Measurements from ENCODE around the gene HOXC11. TPM values are rescaled to one million over a fixed set of nuclear protein-coding genes. Genes with fewer than 3 reads are reported as not detected.

HOXC11 gene
- total and polyA plus RNA-seq, 4 donors = 0.38 to 4.1 TPM; not detected in 2

DNA sequence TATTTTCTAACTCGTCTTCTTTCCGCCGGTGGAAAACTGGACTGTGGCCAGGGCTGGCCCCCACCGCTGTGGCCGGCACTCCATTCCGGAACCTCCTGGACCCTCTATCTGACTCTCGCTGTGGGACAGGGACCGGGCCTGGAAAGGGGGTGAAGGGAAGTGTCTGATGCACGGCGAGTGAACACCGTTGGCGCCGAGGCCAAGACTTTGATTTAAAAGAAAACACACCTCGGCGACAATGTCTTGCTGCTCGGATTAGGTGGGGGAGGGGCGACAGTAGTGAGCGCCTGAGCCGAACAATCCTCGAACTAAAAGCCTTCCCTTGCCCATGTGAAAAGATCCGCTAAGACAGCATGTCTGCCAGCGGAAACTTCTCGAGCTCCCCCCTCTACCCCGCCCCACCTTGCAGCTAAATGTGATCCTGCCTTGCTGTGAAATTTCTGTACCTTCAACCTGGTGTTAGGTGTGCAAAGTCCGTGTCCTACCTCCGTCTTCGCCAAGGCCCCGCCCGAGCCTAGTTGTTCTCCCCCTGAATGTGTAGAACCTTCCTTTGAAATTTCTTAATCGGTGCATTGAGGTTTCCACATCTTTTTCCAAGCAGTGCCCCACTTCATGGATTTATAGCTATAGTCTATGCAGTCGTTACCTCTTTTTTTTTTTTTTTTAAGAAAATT, 2.7 kb downstream of the HOXC11 start:
- Histone ChIP-seq H3K36me3 (ENCODE audit: control insufficient read depth in 1 of 2, insufficient read depth in 2 of 2, low read length in 1 of 2) (no peaks in the 10 kb centered on the region), H3K4me1 (ENCODE audit: control insufficient read depth in 1 of 2, insufficient read depth in 2 of 2, low read length in 2 of 2) (no peaks in the 10 kb centered on the region), H3K27me3 (ENCODE audit: control insufficient read depth in 1 of 2, insufficient read depth in 2 of 2, low read length in 1 of 2) (peaks cover 0 to 3% of the 10 kb centered on the region in 2 donors), H3K27ac (ENCODE audit: low read depth in 1 of 2, low read length in 2 of 2) (no peak overlapping the region), H3K4me3 (ENCODE audit: low read length in 2 of 2) (no peak overlapping the region), H3K9me3 (ENCODE audit: control insufficient read depth, low read length) (no peaks in the 10 kb centered on the region)
- WGBS, 2 donors = 10 to 12% methylated on average over 31 of the region's 31 CpGs
- DNase-seq (no peak), ATAC-seq (ENCODE audit: low FRiP score) (no peak)
- intact Hi-C loops (cut with DNase I) = no loop called here

DNA sequence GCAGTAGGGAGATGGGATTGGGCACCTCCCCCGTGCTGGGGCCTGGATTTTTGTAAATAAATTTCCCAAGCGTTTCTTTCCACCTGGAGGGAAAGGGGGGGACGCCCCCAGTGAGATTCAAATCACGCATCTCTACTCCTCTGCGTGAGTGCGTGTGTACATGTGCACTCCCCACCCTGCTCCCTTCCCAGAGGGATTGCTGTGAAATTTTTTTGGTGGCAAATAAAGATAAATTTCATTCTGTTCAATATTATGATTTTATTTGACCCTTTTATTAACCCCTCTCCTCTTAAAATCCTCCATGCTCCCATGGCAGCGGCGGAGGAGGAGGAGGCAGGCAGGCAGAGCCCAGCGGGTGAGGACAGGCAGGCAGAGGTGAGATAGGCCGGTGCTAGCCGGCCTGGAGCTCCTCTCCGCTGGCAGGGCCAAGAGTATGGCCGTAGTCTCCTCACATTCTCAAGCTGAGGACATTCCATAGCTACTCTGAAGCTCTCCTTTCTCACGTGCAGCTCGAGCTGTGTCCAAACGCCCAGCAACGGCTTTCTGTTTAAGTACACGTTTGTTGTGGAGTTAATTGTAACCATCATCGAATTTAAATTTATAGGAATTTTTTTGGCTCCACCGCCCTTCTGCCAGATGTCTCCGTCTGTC, 3.4 kb downstream of the HOXC11 start:
- ATAC-seq (ENCODE audit: low FRiP score) (no peak), DNase-seq (no peak)
- no peak overlapping the region for H3K4me3 ChIP-seq (ENCODE audit: low read length in 2 of 2)
- H3K9me3 ChIP-seq (ENCODE audit: control insufficient read depth, low read length) = no peaks in the 10 kb centered on the region
- peaks cover 0 to 3% of the 10 kb centered on the region in 2 donors for H3K27me3 ChIP-seq (ENCODE audit: control insufficient read depth in 1 of 2, insufficient read depth in 2 of 2, low read length in 1 of 2)
- intact Hi-C loops (cut with DNase I) = no loop called here
- no peak overlapping the region for H3K27ac ChIP-seq (ENCODE audit: low read depth in 1 of 2, low read length in 2 of 2)
- H3K36me3 ChIP-seq (ENCODE audit: control insufficient read depth in 1 of 2, insufficient read depth in 2 of 2, low read length in 1 of 2) = no peaks in the 10 kb centered on the region
- H3K4me1 ChIP-seq (ENCODE audit: control insufficient read depth in 1 of 2, insufficient read depth in 2 of 2, low read length in 2 of 2) = no peaks in the 10 kb centered on the region
- 27% methylated on average over 21 of the region's 21 CpGs for WGBS, 2 donors

DNA sequence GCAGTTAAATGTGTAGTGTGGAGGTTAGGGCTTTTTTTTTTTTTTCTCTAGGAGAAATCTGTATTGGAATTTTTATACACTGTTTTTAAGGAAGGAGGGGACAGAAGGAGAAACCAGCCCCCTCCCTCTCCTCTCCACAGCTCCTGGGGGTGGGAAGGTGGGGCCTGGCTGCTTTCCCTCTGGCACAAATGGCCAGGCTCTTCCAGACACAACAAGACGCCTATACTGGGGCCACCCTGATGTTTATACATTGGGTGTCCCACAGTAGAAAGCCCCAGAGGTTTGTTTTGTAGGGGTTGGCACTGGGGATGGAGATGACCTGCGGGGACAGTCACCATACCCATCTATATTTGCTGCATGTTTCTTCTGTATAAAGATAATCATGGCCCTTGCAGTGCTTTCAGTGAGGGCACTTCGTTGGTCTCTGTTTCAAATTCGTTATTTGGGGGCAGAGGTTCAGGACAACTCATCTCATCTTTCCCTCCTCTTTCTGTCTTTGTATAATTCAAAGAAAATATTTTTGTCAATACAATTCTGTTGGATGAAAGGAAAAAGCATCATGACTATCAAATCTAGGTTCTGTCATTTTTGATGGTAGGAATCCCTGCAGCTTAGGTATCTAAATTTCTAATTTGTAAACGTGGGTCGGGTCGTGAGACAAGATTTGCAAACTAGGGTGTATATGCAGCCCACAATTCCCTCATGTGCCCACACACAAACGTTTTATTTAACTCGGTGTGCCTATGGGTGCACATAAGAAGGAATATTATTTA, 4.1 kb downstream of the HOXC11 start:
- Histone ChIP-seq H3K27me3 (ENCODE audit: control insufficient read depth in 1 of 2, insufficient read depth in 2 of 2, low read length in 1 of 2) (peaks cover 0 to 3% of the 10 kb centered on the region in 2 donors), H3K9me3 (ENCODE audit: control insufficient read depth, low read length) (no peaks in the 10 kb centered on the region), H3K4me3 (ENCODE audit: low read length in 2 of 2) (no peak overlapping the region), H3K4me1 (ENCODE audit: control insufficient read depth in 1 of 2, insufficient read depth in 2 of 2, low read length in 2 of 2) (no peaks in the 10 kb centered on the region), H3K36me3 (ENCODE audit: control insufficient read depth in 1 of 2, insufficient read depth in 2 of 2, low read length in 1 of 2) (no peaks in the 10 kb centered on the region), H3K27ac (ENCODE audit: low read depth in 1 of 2, low read length in 2 of 2) (no peak overlapping the region)
- ATAC-seq (ENCODE audit: low FRiP score) (no peak), DNase-seq (no peak)
- intact Hi-C loops (cut with DNase I) = no loop called here
- 14 to 19% methylated on average over 9 of the region's 9 CpGs for WGBS, 2 donors

DNA sequence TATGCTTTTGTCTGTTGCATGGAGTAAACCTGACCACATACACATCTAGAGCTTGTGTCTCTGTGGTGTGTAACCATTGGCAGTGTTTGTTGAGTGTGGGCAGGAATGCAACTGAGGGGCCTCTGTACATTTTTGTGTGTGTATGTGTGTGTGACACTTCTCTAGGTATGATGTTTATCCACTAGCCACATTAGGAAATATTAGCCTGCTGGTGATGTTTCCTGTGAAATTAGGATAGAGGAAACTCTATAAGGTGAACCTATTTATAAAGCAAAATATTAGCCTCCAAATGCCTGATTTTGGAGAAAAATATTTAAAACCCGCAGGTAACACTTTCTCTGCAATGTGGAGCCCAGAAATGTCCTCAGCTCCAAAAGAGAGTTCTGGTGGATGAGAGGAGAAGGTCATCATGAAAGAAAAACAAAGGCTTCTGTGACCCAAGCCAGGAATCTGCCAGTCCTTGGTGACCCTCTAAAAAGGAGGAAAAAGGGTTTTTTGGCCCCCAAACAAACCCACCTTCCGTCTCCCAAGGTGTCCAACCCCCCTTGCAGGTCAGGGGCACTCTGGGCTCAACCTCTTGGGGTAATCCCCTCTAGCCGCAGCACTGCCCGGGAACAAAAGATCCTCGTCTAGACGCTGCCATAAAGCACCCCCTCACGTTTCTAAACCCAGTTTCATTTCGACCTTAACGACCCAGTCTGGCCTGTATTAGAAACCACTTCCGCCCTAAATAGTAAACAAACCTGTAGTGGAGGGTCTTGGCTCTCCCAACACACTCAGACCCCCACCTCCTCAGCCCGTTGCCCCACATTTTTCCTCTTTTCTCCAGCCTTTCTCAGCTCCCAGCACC, 4.9 kb downstream of the HOXC11 start:
- H3K27me3 ChIP-seq (ENCODE audit: control insufficient read depth in 1 of 2, insufficient read depth in 2 of 2, low read length in 1 of 2) = peaks cover 0 to 3% of the 10 kb centered on the region in 2 donors
- no peak overlapping the region for H3K4me3 ChIP-seq (ENCODE audit: low read length in 2 of 2)
- no peak overlapping the region for H3K27ac ChIP-seq (ENCODE audit: low read depth in 1 of 2, low read length in 2 of 2)
- intact Hi-C loops (cut with DNase I) = no loop called here
- 8 to 10% methylated on average over 11 of the region's 11 CpGs for WGBS, 2 donors
- H3K9me3 ChIP-seq (ENCODE audit: control insufficient read depth, low read length) = no peaks in the 10 kb centered on the region
- ATAC-seq (ENCODE audit: low FRiP score) (no peak), DNase-seq (no peak)
- H3K4me1 ChIP-seq (ENCODE audit: control insufficient read depth in 1 of 2, insufficient read depth in 2 of 2, low read length in 2 of 2) = no peaks in the 10 kb centered on the region
- no peaks in the 10 kb centered on the region for H3K36me3 ChIP-seq (ENCODE audit: control insufficient read depth in 1 of 2, insufficient read depth in 2 of 2, low read length in 1 of 2)

DNA sequence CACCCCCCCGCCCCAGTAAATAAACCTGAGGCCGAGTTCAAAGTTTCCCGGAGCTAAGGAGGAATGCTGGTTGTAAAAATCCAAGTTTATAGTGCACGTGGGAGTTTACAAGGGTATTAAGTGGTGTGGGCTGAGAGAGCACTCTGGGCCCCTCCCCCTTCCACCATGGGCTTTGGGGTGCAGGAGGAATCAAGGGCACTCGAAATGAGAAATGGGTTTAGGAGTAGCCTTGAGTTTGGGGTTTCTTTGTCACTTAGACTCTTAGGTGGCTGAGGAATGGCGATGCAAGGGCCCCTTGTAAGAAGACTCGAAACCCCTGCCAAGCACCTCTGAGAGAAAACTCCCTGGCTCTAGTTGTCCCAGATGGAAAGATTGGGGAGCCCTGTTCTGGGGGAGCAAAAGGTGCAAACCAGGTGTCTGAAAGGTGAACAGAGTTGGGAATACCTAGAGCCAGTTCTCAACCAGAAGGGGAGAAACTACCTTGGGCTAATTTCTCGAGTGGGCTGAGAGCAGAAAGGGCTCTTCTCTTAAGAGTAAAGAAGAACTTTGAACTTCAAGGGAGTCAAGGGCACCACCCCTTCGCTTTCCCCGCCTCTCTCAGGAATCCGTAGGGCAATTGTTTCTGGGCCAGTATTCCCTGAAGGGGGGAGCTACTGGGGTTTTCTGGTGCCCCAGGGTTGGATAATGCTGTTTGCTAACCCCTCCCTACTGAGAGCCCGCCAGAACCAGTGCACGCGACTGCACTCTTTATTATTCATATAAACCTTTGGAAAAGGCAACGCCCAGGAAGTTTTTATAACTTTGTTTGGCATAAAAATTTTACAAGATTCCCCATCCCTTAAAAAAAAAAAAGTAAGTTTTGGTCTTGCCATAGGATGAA, 5.8 kb downstream of the HOXC11 start:
- 26 to 31% methylated on average over 15 of the region's 15 CpGs for WGBS, 2 donors
- ATAC-seq (ENCODE audit: low FRiP score) (no peak), DNase-seq (no peak)
- no peaks in the 10 kb centered on the region for H3K9me3 ChIP-seq (ENCODE audit: control insufficient read depth, low read length)
- intact Hi-C loops (cut with DNase I) = no loop called here
- H3K36me3 ChIP-seq (ENCODE audit: control insufficient read depth in 1 of 2, insufficient read depth in 2 of 2, low read length in 1 of 2) = no peaks in the 10 kb centered on the region
- H3K27me3 ChIP-seq (ENCODE audit: control insufficient read depth in 1 of 2, insufficient read depth in 2 of 2, low read length in 1 of 2) = peaks cover 0 to 3% of the 10 kb centered on the region in 2 donors
- H3K4me1 ChIP-seq (ENCODE audit: control insufficient read depth in 1 of 2, insufficient read depth in 2 of 2, low read length in 2 of 2) = no peaks in the 10 kb centered on the region
- H3K4me3 ChIP-seq (ENCODE audit: low read length in 2 of 2) = no peak overlapping the region
- H3K27ac ChIP-seq (ENCODE audit: low read depth in 1 of 2, low read length in 2 of 2) = no peak overlapping the region

DNA sequence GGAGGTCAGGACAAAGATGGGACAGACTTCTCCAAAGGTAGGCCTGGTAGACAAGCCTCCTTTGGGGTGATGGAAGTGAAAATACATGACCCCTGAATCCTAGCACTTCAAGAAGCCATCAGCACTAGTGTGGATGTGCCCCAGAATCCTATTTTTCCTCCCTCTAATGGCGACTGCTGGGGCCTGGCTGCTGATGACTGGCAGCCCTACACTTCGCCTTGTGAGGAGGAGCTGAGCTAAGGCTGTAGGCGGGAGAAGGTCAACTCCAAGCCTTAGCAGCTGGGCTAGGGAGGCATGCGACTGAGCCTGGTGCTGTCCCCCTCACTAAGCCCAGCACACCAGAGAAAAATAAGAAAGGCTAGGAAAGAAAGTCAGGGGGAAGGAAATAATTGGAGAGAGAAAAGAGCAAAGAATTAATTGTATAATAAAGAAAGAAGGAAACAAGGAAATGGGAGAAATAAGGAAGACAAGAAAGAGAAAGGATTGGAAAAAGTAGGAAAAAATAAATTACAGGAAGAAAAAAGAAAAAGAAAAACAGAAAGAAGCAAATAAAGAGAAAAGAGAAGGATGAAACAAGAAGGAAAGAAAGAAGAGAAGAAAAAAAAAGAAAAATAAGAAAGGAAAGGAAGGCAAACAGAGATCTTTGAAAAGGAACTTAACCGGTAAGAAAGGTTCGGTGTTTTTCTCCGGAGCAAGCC, 7.3 kb downstream of the HOXC11 start:
- H3K36me3 ChIP-seq (ENCODE audit: control insufficient read depth in 1 of 2, insufficient read depth in 2 of 2, low read length in 1 of 2) = no peaks in the 10 kb centered on the region
- intact Hi-C loops (cut with DNase I) = loop anchor here in 1 of 2 donors (5.0 kb wide), 1 partner anchor 222 kb away; no protein-coding TSS in a partner anchor
- DNase-seq (no peak), ATAC-seq (ENCODE audit: low FRiP score) (no peak)
- no peaks in the 10 kb centered on the region for H3K4me1 ChIP-seq (ENCODE audit: control insufficient read depth in 1 of 2, insufficient read depth in 2 of 2, low read length in 2 of 2)
- no peaks in the 10 kb centered on the region for H3K9me3 ChIP-seq (ENCODE audit: control insufficient read depth, low read length)
- 72 to 80% methylated on average over 7 of the region's 7 CpGs for WGBS, 2 donors
- no peak overlapping the region for H3K4me3 ChIP-seq (ENCODE audit: low read length in 2 of 2)
- H3K27ac ChIP-seq (ENCODE audit: low read depth in 1 of 2, low read length in 2 of 2) = no peak overlapping the region
- H3K27me3 ChIP-seq (ENCODE audit: control insufficient read depth in 1 of 2, insufficient read depth in 2 of 2, low read length in 1 of 2) = peaks cover 0 to 3% of the 10 kb centered on the region in 2 donors

DNA sequence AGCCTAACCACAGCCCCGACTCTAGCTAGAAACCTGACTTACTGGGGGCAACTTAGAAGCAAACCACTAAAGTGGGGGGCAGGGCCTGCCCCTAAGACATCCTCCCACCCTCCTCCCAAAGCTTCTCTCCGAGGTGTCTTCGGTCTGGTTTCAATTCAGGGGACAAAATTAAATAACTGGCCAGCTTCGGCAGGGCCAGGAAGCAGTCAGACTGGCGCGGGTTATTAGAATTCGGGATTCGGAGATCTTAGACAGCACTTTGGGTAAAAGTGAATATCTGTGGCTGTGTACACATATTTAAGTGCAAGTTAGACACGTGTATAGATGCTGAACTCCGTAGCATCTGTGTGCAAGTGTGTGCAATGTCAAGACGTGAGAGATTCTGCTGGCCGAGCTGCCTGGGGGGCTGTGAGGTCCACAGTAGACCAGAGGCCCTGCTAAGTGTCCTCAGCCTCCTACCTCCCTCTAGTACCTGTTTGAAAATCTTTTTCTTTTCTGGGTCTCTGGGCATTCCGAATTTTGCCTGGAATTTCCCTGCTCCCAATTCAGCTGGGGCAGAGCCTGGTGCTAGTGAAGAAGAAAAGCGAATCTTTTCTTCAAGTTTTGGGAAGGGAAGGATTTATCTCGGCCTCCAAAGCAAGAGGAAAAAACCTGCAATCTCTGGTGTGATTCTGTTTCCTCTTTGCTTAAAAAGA, 8.0 kb downstream of the HOXC11 start:
- intact Hi-C loops (cut with DNase I) = loop anchor here in 1 of 2 donors (5.0 kb wide), 1 partner anchor 221 kb away; no protein-coding TSS in a partner anchor
- Histone ChIP-seq H3K27ac (ENCODE audit: low read depth in 1 of 2, low read length in 2 of 2) (no peak overlapping the region), H3K27me3 (ENCODE audit: control insufficient read depth in 1 of 2, insufficient read depth in 2 of 2, low read length in 1 of 2) (peaks cover 0 to 3% of the 10 kb centered on the region in 2 donors), H3K4me3 (ENCODE audit: low read length in 2 of 2) (no peak overlapping the region), H3K4me1 (ENCODE audit: control insufficient read depth in 1 of 2, insufficient read depth in 2 of 2, low read length in 2 of 2) (no peaks in the 10 kb centered on the region), H3K36me3 (ENCODE audit: control insufficient read depth in 1 of 2, insufficient read depth in 2 of 2, low read length in 1 of 2) (no peaks in the 10 kb centered on the region), H3K9me3 (ENCODE audit: control insufficient read depth, low read length) (no peaks in the 10 kb centered on the region)
- DNase-seq (no peak), ATAC-seq (ENCODE audit: low FRiP score) (no peak)
- WGBS, 2 donors = 65 to 66% methylated on average over 15 of the region's 15 CpGs
